ENCODE data around the gene COA8.

The COA8 gene

DNA sequence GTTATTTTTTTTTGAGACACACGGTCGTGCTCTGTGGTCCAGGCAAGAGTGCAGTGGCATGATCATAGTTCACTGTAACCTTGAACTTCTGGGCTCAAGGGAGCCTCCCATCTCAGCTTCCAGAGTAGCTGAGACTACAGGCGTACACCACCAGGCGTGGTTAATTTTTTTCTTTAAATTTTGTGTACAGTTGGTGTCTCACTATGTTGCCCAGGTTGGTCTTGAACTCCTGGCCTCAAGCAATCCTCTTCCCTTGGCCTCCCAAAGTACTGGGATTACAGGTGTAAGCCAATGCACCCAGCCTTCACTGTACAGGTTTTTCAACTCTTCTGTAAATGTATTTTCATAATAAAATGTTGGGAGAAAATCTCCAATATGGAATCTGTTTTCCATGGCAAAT is 60.5 kb downstream of the COA8 start:
- DNase-seq (ENCODE audit: low read depth), result no peak

- no peak for DNase-seq (ENCODE audit: low read depth)
These were observed 61.2 kb downstream of the COA8 start for GRCh38 chr14:103623883-103624482.

- DNase-seq (ENCODE audit: low read depth), result no peak
These were observed 62.1 kb downstream of the COA8 start for GRCh38 chr14:103624860-103625259.

DNA sequence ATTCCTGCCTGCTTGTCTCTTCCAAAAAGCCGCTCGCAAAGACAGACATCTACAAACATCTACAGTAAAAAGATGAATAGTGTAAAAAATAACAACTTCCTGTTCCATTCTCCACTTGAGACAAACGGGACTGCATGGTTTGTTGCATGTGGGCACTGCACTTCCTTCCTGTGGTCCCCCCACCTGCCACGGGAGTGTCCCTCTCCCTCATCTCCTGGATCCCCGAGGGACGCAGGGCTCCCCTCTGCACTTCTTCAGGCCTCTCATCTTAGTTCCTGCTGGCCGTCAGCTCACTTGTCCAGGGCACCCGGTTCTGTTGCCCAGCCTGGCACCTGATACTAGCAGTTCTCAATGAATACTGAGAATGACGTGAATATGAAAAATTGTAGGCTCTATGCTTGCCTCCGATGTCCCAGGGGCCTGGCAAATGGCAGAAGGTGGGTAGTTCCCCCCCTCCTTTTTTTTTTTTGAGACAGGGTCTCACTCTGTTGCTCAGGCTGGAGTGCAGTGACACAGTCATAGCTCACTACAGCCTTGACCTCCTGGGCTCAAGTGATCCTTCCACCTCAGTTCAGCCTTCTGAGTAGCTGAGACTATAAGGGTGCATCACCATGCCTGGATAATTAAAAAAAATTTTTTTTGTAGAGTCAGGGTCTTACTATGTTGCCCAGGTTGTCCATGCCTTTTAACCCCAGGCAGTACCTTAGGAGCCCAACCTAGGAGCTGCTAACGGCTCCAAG is 62.8 kb downstream of the COA8 start:
- no peak for DNase-seq (ENCODE audit: low read depth)

DNA sequence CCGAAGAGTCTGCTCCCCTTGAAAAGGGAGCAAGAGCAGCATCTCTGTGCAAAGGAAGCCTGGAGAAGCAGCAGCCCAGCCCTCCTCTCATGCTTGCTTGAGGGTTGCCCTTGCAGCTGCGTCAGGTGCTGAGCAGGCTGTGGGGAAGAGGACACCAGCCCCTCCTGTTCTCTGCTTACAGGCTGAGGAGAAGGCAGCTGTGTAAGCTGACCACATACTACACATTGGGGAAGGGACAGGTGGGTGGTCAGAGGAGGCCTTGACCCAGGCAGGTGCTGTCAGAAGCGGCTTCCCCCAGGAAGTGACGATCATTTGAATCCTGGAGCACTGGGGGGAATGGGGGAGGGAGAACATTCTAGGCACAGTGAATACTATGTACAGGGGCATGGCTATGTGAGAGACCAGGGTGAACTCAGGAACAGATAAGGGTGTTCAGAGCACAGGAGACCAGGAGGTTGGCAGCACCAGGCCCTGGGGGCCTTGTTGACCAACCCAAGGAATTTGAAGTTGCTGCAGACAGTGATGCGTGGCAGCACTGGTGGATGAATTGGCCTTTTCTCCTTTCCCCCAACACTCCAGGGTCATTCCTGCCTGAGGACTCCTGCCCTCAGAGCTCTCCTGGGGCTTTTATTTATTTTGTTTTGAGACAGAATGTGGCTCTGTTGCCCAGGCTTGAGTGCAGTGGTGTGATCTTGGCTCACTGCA is 63.5 kb downstream of the COA8 start:
- DNase-seq (ENCODE audit: low read depth), result no peak

GRCh38 chr14:103627073-103628025 is 64.6 kb downstream of the COA8 start:
- DNase-seq (ENCODE audit: low read depth), result no peak

- no peak for DNase-seq (ENCODE audit: low read depth)
These were observed 65.5 kb downstream of the COA8 start for GRCh38 chr14:103628221-103628683.

DNA sequence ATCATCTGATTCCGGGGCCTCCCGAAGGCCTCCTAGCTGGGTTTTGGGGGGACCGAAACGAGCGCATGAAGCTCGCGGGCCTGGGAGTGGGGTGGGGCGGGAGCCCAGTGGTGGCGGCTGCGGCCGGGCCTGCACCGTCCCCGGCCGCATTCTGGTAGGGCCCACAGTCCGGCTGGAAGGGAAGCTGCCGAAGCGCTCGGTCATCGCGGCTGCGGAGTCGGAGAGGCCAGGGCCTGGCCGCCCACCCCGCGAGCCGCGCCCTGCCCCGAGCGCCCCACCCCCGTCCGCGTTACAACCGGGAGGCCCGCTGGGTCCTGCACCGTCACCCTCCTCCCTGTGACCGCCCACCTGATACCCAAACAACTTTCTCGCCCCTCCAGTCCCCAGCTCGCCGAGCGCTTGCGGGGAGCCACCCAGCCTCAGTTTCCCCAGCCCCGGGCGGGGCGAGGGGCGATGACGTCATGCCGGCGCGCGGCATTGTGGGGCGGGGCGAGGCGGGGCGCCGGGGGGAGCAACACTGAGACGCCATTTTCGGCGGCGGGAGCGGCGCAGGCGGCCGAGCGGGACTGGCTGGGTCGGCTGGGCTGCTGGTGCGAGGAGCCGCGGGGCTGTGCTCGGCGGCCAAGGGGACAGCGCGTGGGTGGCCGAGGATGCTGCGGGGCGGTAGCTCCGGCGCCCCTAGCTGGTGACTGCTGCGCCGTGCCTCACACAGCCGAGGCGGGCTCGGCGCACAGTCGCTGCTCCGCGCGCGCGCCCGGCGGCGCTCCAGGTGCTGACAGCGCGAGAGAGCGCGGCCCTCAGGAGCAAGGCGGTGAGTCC is 66.1 kb downstream of the COA8 start, which contains the start of gene KLC1:
KLC1 (plus strand) TSS at position 528 of the 819 bp plus-strand sequence. CDS start 25,354 bp downstream, outside the sequence.
- peak; percentile 71 for DNase-seq (ENCODE audit: low read depth)

DNA sequence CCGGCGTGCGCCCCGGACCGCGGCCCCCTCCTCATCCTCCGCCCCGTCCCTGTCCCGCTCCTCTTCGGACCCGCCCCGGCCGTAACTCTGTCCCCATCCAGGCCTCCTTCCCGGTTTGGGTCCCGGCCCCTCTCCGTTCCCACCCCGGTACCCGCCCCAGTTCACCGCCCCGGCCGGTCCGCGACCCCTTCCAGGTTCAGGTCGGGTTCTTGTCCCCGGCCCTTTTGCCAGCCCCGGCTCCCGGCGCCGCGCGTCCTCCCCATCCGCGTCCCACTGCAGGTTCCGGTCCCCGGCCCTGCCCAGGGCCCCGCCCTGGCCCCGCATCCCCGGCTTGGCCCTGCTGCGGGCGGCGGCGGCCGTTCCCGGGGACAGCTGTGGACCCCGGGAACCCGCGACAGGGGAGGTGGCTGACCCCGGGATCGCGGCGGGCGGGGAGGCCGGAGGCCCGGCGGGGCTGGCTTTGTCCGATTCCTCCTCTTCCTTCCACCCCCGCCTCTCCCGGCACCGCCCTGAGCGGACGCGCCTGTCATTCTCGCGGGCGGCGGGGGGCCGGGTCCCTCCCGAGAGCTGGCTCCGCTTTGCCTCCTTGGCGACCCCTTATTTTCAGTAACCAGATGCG is 66.9 kb downstream of the COA8 start:
- no peak for DNase-seq (ENCODE audit: low read depth)

DNA sequence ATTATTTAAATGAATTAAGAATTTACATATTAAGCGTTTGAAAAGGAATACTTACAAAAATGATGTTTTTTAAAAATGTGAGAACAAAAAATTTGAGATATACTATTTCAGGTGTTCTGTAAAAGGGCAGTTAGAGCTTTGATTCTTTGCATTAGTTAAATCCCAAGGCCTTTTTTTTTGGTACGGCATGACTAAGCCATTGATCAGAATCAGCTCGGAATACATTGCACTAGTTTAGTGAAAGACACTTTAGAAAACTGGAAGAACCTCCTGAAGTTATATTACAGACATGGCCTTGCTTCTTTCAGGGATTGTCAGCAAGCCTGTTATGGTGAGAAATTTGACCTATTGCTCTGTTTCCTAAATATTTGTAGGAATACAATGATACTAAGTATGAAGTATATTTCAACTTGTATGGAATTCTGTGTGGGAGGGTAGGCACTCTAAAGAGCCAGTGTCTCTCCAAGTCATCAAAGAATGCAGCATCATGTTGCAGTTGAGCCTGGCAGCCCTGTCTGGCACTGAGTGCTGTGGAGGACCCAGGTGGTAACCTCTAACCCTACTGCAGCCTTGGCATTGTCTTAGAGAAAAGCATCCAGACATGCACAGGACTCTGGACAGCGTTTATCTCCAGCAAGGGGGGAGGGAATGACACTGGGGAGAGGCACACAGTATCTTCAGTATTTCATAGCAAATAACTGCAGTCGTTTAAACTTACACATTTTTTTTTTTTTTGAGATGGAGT is 67.8 kb downstream of the COA8 start:
- no peak for DNase-seq (ENCODE audit: low read depth)

DNA sequence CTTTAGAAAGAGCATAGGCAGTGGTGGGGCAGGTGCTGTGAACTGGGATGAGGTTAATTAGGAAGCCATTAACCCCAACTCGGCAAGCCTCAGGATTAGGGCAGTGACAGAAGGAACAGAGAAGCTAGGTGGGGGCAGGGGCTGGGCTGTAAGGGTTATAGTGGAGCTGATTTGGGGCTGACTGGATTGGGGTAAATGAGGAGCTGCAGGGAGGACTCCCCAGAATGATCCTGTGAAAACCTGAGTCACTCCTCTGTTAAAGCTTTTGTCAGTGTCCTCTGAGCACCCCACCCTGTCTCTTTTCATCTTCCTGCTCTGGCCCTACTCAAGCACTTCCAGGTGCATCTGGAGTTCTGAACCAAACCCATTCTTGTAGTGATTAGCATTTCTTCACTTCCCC is 70.6 kb downstream of the COA8 start:
- no peak for DNase-seq (ENCODE audit: low read depth)

- no peak for DNase-seq (ENCODE audit: low read depth)
These were observed 71.4 kb downstream of the COA8 start for GRCh38 chr14:103634156-103634555.

DNA sequence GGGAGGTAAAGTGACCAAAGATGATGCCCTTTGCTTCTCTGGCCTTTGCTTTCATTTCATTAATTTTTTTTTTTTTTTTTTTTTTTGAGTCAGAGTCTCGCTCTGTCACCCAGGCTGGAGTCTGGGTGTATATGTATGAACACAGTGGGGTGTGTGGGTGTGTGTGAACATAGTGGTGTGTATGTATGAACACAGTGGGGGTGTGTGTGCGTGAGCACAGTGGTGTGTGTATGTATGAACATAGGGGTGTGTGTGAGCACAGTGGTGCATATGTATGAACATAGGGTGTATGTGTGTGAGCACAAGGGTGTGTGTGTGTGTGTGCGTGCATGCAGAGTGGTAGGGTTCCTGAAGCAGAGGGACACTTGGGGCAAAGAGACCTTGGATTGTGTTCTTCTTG is 75.8 kb downstream of the COA8 start:
- no peak for DNase-seq (ENCODE audit: low read depth)
